GM08714 (cell line): ENCODE results near the gene BRD3OS.

Source experiments
- H3K4me3 ChIP-seq: fragments of 200-500 bp; sonication (Bioruptor generic); 2 replicates; pipeline ENCODE4 v1.5.1; 2014; ENCODE audit warnings: mild to moderate bottlenecking, low read length, inconsistent platforms
- ZNF274 ChIP-seq: IDR thresholded peaks from 2 replicates; pipeline ENCODE4 v1.6.1; 2012; ENCODE audit warnings: mild to moderate bottlenecking, low read depth, low read length

The BRD3OS gene

GRCh38 chr9:134043531-134043988, 18.3 kb downstream of the BRD3OS start:
- H3K4me3 ChIP-seq: no peak overlapping the region
- TF ChIP-seq ZNF274: no peak

GRCh38 chr9:134044944-134045343, 19.7 kb downstream of the BRD3OS start:
- TF ChIP-seq ZNF274: no peak
- no peak overlapping the region for H3K4me3 ChIP-seq

- TF ChIP-seq ZNF274: no peak
- H3K4me3 ChIP-seq: no peak overlapping the region
Measured at GRCh38 chr9:134045841-134046544, 20.7 kb downstream of the BRD3OS start.

- TF ChIP-seq ZNF274: no peak
- H3K4me3 ChIP-seq: no peak overlapping the region
Measured at GRCh38 chr9:134046894-134047681, 21.8 kb downstream of the BRD3OS start.

GRCh38 chr9:134047868-134048581, 22.7 kb downstream of the BRD3OS start:
- no peak overlapping the region for H3K4me3 ChIP-seq
- TF ChIP-seq ZNF274: no peak

GRCh38 chr9:134048582-134048968, 23.3 kb downstream of the BRD3OS start:
- H3K4me3 ChIP-seq: no peak overlapping the region
- no peak for TF ChIP-seq ZNF274

GRCh38 chr9:134049236-134049635, 24.0 kb downstream of the BRD3OS start:
- H3K4me3 ChIP-seq: no peak overlapping the region
- no peak for TF ChIP-seq ZNF274

- H3K4me3 ChIP-seq: no peak overlapping the region
- no peak for TF ChIP-seq ZNF274
Measured at GRCh38 chr9:134049772-134050588, 24.7 kb downstream of the BRD3OS start.

GRCh38 chr9:134050726-134051125, 25.4 kb downstream of the BRD3OS start:
- no peak for TF ChIP-seq ZNF274
- no peak overlapping the region for H3K4me3 ChIP-seq

- no peak overlapping the region for H3K4me3 ChIP-seq
- TF ChIP-seq ZNF274: no peak
Measured at GRCh38 chr9:134051319-134051718, 26.0 kb downstream of the BRD3OS start.

- no peak overlapping the region for H3K4me3 ChIP-seq
- TF ChIP-seq ZNF274: no peak
Measured at GRCh38 chr9:134052491-134052890, 27.2 kb downstream of the BRD3OS start.

GRCh38 chr9:134052941-134053340, 27.7 kb downstream of the BRD3OS start:
- TF ChIP-seq ZNF274: no peak
- no peak overlapping the region for H3K4me3 ChIP-seq

GRCh38 chr9:134053401-134053871, 28.2 kb downstream of the BRD3OS start:
- TF ChIP-seq ZNF274: no peak
- H3K4me3 ChIP-seq: no peak overlapping the region
